ENCODE data around the gene ELOVL1. TPM values are rescaled to one million over a fixed set of nuclear protein-coding genes. Genes with fewer than 3 reads are reported as not detected.

Gene ELOVL1
- total and polyA plus RNA-seq, 10 of the 15 experiments (the other 5 are each of a cell fraction or from before 2014, with no cell fraction given): 58.5 to 139 (median 89.8) TPM

- no peak for TF ChIP-seq PBX3 (IDR thresholded peaks at IDR 0.05; ENCODE audit: insufficient replicate concordance, low read depth, low read length)
- no peak for TF ChIP-seq CEBPZ (IDR thresholded peaks at IDR 0.05; ENCODE audit: low read depth, low read length)
- no peak for TF ChIP-seq ZNF217 (IDR thresholded peaks at IDR 0.05)
- no peak for TF ChIP-seq PKNOX1 (IDR thresholded peaks at IDR 0.05)
- TF ChIP-seq NFXL1 (IDR thresholded peaks at IDR 0.05; ENCODE audit: borderline replicate concordance): no peak
- TF ChIP-seq KLF5 (IDR thresholded peaks at IDR 0.05; ENCODE audit: partially characterized antibody): no peak
- TF ChIP-seq GATAD2B (conservative IDR thresholded peaks at IDR 0.05; ENCODE audit: low read depth): no peak
- no peak for TF ChIP-seq ZBTB33 (IDR thresholded peaks at IDR 0.05)
- TF ChIP-seq ETV6 (conservative IDR thresholded peaks at IDR 0.05 in 1 of 2, IDR thresholded peaks at IDR 0.05 in 1 of 2; ENCODE audit: borderline replicate concordance in 1 of 2, low read depth in 1 of 2): no peak
- TF ChIP-seq ZBTB11 (CRISPR knock-in tag; IDR thresholded peaks at IDR 0.05): no peak
- no peak for TF ChIP-seq SP1 (IDR thresholded peaks at IDR 0.05; ENCODE audit: low read depth, low read length)
Measured at GRCh38 chr1:43317817-43318471, 49.9 kb downstream of the ELOVL1 start (continued).
